ENCODE data around the gene PARD3B.

DNA sequence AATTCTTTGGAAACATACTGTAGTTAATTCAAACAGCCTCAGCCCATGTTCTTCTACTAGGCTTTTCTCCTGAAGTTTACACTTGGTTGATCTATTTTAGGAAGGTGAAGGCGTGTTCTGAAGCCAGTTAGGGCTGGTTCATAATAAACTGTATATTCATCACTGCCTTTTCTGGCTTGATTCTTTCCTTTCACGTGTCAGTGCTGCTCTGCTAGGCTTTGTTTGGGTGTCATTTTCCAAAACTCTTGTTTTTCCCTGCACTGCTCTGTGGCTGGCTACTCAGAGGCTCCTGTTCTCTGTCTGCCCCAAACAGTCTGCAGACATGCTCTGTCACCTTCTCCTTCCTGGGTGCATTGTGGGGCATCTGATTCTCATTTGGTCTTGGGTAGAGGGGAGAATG lies 136.1 kb downstream of the PARD3B start:
- TF ChIP-seq, protein P1, sequence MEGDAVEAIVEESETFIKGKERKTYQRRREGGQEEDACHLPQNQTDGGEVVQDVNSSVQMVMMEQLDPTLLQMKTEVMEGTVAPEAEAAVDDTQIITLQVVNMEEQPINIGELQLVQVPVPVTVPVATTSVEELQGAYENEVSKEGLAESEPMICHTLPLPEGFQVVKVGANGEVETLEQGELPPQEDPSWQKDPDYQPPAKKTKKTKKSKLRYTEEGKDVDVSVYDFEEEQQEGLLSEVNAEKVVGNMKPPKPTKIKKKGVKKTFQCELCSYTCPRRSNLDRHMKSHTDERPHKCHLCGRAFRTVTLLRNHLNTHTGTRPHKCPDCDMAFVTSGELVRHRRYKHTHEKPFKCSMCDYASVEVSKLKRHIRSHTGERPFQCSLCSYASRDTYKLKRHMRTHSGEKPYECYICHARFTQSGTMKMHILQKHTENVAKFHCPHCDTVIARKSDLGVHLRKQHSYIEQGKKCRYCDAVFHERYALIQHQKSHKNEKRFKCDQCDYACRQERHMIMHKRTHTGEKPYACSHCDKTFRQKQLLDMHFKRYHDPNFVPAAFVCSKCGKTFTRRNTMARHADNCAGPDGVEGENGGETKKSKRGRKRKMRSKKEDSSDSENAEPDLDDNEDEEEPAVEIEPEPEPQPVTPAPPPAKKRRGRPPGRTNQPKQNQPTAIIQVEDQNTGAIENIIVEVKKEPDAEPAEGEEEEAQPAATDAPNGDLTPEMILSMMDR (IDR thresholded peaks at IDR 0.05): no peak
- TF ChIP-seq POLR2A (IDR thresholded peaks at IDR 0.05): no peak

Data from sigmoid colon (tissue), 3 donors.